ENCODE data around the gene MAT1A.

The MAT1A gene

DNA sequence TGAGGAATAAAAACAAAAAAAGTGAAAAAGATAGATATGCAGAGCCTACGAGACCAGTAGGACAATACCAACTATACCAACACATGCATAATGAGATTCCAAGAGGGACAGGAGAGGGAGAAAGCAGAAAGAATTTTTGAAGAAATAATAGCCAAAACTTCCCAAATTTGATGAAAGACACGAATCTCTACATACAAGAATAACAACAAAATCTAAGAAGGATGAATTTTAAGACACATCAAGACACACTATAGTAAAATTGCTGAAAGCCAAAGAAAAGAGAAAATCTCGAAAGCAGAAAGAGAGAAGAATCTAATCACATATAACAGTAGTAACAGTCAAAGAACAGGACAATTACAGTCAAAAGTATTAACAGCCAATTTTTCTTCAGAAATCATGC is 7.5 kb upstream of the MAT1A start:
- TF ChIP-seq, protein P1, sequence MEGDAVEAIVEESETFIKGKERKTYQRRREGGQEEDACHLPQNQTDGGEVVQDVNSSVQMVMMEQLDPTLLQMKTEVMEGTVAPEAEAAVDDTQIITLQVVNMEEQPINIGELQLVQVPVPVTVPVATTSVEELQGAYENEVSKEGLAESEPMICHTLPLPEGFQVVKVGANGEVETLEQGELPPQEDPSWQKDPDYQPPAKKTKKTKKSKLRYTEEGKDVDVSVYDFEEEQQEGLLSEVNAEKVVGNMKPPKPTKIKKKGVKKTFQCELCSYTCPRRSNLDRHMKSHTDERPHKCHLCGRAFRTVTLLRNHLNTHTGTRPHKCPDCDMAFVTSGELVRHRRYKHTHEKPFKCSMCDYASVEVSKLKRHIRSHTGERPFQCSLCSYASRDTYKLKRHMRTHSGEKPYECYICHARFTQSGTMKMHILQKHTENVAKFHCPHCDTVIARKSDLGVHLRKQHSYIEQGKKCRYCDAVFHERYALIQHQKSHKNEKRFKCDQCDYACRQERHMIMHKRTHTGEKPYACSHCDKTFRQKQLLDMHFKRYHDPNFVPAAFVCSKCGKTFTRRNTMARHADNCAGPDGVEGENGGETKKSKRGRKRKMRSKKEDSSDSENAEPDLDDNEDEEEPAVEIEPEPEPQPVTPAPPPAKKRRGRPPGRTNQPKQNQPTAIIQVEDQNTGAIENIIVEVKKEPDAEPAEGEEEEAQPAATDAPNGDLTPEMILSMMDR (IDR thresholded peaks at IDR 0.05; ENCODE audit: extremely low read depth, missing control alignments) = no peak

DNA sequence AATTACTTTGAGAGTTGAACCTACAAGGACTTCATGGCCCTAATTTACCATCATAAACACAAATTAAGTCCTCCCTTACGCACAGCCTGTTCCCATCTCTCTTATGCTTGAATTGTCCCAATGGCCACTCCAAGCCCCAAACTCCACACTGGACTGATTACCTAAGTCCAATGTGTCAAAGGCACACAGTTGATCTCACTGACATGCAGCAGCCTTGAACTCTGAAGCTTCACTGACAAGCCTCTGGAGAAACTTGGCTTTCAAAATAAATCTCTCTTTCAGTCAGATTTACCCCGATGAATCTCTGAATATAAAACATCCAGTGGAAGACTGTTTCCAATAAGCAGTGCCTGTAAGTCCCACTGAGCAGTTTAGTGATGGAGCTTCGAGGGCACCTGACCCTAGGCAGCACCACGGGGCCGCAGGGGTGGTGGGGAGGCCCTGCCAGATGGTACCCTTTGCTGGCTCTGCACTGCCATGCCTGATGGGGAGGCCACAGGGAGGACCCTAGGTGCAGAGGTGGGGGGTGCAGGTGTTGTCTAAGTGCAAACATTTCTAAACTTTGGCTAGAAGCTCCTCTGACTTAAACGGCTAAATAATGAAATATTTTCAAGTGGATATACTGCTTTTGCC is 3.3 kb upstream of the MAT1A start:
- DNase-seq (ENCODE audit: low spot score) = no peak
- TF ChIP-seq, protein P1 (IDR thresholded peaks at IDR 0.05; ENCODE audit: extremely low read depth, missing control alignments) = no peak

More for the DNA sequence above, 7.5 kb upstream of the MAT1A start:
- DNase-seq (ENCODE audit: low spot score) = no peak

DNA sequence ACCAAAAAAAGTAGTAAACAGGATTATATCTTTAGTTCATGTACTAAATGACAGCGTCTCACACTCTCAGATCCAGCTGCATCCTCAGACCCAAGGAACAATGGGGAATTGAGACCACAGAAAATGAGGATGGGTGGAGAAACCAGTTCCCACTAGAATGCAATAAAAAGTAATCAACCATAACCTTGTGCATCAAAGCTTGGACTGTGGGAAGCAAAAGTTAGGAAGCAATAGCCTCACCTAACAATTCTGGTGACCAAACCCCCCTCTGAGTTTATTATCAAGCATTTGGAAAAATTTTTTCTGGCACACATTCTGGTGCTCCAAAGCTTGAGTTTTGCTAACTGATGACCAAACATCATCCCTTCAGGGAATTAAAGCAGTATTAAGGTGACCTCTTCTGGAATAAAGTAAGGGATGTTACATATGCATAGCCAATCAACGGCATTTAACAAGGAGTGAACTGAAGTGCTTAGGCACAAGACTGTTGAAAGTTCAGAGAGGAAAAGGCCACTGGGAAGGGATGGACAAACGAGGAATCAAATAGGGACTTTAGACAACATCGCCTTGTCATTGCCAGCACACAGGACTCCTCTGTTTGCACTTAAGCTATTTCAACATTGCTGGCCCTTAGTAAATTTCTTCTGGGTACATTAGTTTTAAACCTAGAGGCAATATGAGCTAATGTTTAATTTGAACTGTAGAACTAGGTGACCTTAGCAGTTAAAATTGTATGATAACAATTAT is 1.2 kb upstream of the MAT1A start:
- DNase-seq (ENCODE audit: low spot score) = no peak
- TF ChIP-seq, protein P1 (IDR thresholded peaks at IDR 0.05; ENCODE audit: extremely low read depth, missing control alignments) = no peak

DNA sequence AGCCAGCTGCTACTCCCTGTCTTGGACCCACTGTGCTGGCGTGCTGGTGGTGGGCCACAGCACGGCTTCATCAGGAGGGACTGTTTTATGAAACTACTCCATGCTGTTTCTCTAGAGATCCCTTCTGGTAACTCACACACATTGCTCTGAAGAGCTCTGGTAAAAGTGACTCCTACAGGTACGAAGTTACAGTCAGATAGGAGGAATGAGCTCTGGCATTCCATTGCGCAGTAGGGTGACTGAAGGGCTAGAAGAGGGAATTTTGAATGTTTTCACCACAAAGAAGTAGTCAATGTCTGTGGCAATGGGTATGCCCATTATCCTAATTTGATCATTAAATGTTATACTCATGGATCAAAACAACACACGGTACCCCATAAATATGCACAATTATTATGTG is 609 bp downstream of the MAT1A start:
- no peak for DNase-seq (ENCODE audit: low spot score)
- TF ChIP-seq, protein P1 (IDR thresholded peaks at IDR 0.05; ENCODE audit: extremely low read depth, missing control alignments) = no peak

DNA sequence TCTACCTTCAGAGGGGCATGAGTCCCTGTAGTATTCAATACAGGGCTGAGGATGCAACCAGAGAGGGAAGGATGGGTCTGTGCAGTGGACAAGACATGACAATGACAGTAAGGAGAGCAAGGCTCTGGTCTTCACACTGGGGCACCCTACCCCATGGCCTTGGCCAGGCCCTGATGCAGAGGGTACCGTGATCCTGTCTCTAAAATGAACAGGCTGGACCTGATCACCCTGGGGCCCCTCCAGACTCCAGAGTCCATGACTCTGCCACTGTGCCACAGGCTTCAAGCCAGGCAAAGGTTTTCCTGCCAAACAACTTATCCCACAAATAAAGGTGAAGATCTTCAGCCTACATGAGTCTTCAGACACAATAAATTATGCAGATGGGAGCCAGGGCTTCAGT is 4.9 kb downstream of the MAT1A start:
- no peak for DNase-seq (ENCODE audit: low spot score)
- TF ChIP-seq, protein P1 (IDR thresholded peaks at IDR 0.05; ENCODE audit: extremely low read depth, missing control alignments) = no peak

DNA sequence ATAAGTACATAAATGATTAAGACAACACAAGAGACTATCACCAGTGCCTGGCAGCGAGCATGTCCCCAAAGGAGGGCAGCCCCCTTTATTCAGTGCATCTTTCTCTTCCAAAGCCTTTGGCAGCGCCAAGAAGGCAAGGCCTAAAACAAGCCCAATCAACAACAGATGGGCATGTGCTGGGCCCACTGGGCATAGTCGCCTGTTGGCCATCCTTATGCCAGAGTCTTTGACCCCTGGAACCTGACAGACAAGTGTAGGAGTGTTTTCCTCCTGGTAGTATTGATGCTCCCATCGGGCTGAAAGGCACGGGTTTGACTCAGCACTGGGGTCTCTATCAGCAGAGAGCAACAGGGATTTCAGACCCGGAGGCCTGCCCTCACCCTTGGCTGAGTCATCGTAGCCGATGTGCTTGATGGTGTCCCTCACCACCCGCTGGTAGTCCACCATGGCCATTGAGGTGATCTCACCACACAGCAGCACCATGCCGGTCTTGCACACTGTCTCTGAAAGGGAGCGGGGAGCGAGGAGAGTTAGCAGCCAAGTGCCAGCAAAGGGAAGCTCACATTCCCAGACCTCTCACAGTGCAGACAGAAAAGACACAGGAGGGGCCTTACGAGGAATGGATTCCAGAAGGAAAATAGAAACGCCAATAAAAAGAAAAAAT is 5.8 kb downstream of the MAT1A start:
- TF ChIP-seq, protein P1 (IDR thresholded peaks at IDR 0.05; ENCODE audit: extremely low read depth, missing control alignments) = no peak
- no peak for DNase-seq (ENCODE audit: low spot score)

DNA sequence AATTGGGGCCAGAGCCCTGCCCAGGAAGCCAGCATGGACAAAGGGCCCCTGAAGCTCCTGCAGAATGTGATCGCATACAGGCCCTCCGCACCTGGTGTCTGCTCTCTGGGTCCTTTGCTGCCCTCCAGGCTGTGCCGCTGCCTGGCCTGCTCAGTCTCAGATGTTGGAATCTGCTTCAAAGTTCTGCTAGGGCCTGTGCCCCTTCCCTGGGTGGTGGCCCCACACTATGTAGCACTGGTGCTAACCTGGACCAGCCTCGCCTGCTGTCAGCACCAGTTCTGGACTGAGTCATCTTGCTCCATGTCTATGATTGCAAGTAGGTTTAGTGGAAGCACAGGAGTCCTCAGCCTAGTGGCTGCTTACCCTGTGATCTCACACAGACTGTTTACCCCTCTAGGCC is 6.3 kb downstream of the MAT1A start:
- DNase-seq (ENCODE audit: low spot score) = no peak
- TF ChIP-seq, protein P1 (IDR thresholded peaks at IDR 0.05; ENCODE audit: extremely low read depth, missing control alignments) = no peak
